Measurements from ENCODE around the gene HMCN1.
A peak's percentile ranks its signal among the peaks of the same experiment; 100 is the strongest.

Gene HMCN1

DNA sequence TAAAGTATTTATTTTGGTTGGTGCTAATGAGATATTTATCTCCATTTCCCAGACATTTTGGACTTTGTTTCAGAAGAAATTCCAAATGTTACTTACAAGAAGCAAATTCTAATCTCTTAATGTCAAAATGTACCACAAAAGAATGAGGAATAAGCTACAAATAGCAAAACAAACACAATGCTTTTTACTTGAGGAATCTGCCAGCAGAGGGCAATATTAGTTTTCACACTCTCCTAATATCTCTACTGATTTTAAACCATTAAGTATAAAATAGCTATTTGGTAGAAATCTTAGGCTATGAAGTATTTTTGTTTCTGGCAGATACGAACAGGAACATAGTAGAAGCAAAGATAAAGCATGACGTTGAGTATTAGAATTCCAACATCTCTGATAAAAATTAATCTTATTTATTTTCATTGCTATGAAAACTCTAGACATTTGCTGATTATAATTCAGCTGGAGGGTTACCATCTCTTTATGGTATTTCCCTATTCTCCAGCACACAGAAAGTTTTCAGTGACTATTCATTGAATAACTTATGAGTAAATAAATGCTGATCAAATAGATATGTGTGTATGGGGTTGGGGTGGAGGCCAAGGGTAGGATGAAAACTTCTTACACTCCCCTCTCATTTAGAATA lies 13.4 kb upstream of the HMCN1 start:
- peak; percentile 58 for DNase-seq
- H4K20me1 ChIP-seq (ENCODE audit: insufficient read depth, low read length) = no peaks in the 10 kb centered on the region
- H3K4me3 ChIP-seq (ENCODE audit: low read length) = no peak overlapping the region
- no peak overlapping the region for H3K27ac ChIP-seq (ENCODE audit: low read length)
- no peaks in the 10 kb centered on the region for H3F3A ChIP-seq (ENCODE audit: insufficient read depth, low read length)
- no peak for TF ChIP-seq EZH2 (optimal IDR thresholded peaks at IDR 0.05; ENCODE audit: low read depth, low read length)
- TF ChIP-seq EZH2phosphoT487 (IDR thresholded peaks at IDR 0.05; ENCODE audit: low read length) = no peak
- TF ChIP-seq CTCF (IDR thresholded peaks at IDR 0.05; ENCODE audit: low read length) = peak; percentile 68
- H3K9me3 ChIP-seq (replicated peaks; ENCODE audit: insufficient read depth, low read length) = no peaks in the 10 kb centered on the region
- H3K9ac ChIP-seq (ENCODE audit: low read length) = no peak overlapping the region
- no peak overlapping the region for H2AFZ ChIP-seq (ENCODE audit: low read length)
- no peaks in the 10 kb centered on the region for H3K36me3 ChIP-seq (replicated peaks; ENCODE audit: insufficient read depth, low read length)
- no peaks in the 10 kb centered on the region for H3K4me1 ChIP-seq (ENCODE audit: low read length)
- no peaks in the 10 kb centered on the region for H3K9me2 ChIP-seq (replicated peaks; ENCODE audit: insufficient read depth, low read length)
- H3K79me2 ChIP-seq (ENCODE audit: low read length) = no peaks in the 10 kb centered on the region
- no peak overlapping the region for H3K4me2 ChIP-seq (ENCODE audit: low read depth, low read length)
- H3K27me3 ChIP-seq (replicated peaks; ENCODE audit: insufficient read depth, low read length) = no peaks in the 10 kb centered on the region

DNA sequence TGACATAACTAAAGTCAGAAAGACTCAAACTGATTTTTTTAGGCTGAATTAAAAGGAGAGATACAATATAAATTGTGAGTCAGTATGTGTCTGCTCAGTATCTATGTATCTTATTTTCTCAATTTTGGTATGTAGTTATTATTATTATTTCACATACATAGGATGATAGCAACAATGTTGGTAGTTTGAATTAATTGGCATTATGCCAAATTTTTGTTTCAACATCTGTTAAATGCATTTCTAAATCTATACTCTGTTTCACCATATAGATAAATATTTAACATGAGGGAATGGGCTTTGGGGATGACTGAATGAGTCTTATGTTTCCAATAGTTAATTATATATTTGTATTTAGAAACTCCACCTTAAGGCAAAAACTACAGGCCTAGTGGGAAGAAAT lies 12.6 kb upstream of the HMCN1 start:
- no peaks in the 10 kb centered on the region for H3F3A ChIP-seq (ENCODE audit: insufficient read depth, low read length)
- no peak overlapping the region for H2AFZ ChIP-seq (ENCODE audit: low read length)
- no peaks in the 10 kb centered on the region for H4K20me1 ChIP-seq (ENCODE audit: insufficient read depth, low read length)
- no peak overlapping the region for H3K27ac ChIP-seq (ENCODE audit: low read length)
- H3K79me2 ChIP-seq (ENCODE audit: low read length) = no peaks in the 10 kb centered on the region
- no peaks in the 10 kb centered on the region for H3K9me2 ChIP-seq (replicated peaks; ENCODE audit: insufficient read depth, low read length)
- DNase-seq = no peak
- no peak overlapping the region for H3K9ac ChIP-seq (ENCODE audit: low read length)
- TF ChIP-seq EZH2 (optimal IDR thresholded peaks at IDR 0.05; ENCODE audit: low read depth, low read length) = no peak
- no peak for TF ChIP-seq EZH2phosphoT487 (IDR thresholded peaks at IDR 0.05; ENCODE audit: low read length)
- TF ChIP-seq CTCF (IDR thresholded peaks at IDR 0.05; ENCODE audit: low read length) = no peak
- no peaks in the 10 kb centered on the region for H3K36me3 ChIP-seq (replicated peaks; ENCODE audit: insufficient read depth, low read length)
- no peaks in the 10 kb centered on the region for H3K9me3 ChIP-seq (replicated peaks; ENCODE audit: insufficient read depth, low read length)
- H3K4me2 ChIP-seq (ENCODE audit: low read depth, low read length) = no peak overlapping the region
- no peaks in the 10 kb centered on the region for H3K27me3 ChIP-seq (replicated peaks; ENCODE audit: insufficient read depth, low read length)
- H3K4me1 ChIP-seq (ENCODE audit: low read length) = no peaks in the 10 kb centered on the region
- no peak overlapping the region for H3K4me3 ChIP-seq (ENCODE audit: low read length)

DNA sequence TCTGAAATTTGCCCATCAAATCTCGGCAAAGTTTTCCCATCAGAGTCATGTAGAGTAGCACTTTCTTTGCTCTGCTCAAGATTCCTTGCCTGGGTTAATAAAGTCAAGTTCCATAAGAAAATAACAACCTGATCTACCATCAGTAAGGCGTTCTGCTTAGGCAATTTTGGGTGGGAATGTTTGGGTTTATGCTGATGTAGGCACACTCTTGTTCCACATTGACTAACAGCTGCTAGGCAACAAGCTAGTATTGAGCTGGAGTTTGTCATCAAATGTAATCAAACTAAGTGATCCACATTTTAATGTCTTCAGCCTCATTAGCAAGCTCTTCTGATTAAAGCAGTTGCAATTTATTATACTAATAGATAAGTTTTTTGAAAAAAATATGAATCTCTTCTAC lies 12.1 kb upstream of the HMCN1 start:
- TF ChIP-seq CTCF (IDR thresholded peaks at IDR 0.05; ENCODE audit: low read length) (no peak), EZH2phosphoT487 (IDR thresholded peaks at IDR 0.05; ENCODE audit: low read length) (no peak), EZH2 (optimal IDR thresholded peaks at IDR 0.05; ENCODE audit: low read depth, low read length) (no peak)
- Histone ChIP-seq H2AFZ (ENCODE audit: low read length) (no peak overlapping the region), H3K4me3 (ENCODE audit: low read length) (no peak overlapping the region), H3K9me3 (replicated peaks; ENCODE audit: insufficient read depth, low read length) (no peaks in the 10 kb centered on the region), H4K20me1 (ENCODE audit: insufficient read depth, low read length) (no peaks in the 10 kb centered on the region), H3K27ac (ENCODE audit: low read length) (no peak overlapping the region), H3K9me2 (replicated peaks; ENCODE audit: insufficient read depth, low read length) (no peaks in the 10 kb centered on the region), H3K4me1 (ENCODE audit: low read length) (no peaks in the 10 kb centered on the region), H3K36me3 (replicated peaks; ENCODE audit: insufficient read depth, low read length) (no peaks in the 10 kb centered on the region), H3K79me2 (ENCODE audit: low read length) (no peaks in the 10 kb centered on the region), H3K4me2 (ENCODE audit: low read depth, low read length) (no peak overlapping the region), H3K9ac (ENCODE audit: low read length) (no peak overlapping the region), H3F3A (ENCODE audit: insufficient read depth, low read length) (no peaks in the 10 kb centered on the region), H3K27me3 (replicated peaks; ENCODE audit: insufficient read depth, low read length) (no peaks in the 10 kb centered on the region)
- no peak for DNase-seq
